HG03565 (cell line): ENCODE data around the gene TMEM240.
"Not testable (repeated sequence)": the region's sequence is repeated elsewhere in the genome, so short reads cannot be mapped to it uniquely, and the experiment has no call there.

Experiments
- ATAC-seq: cut with Tn5 transposase; IDR thresholded peaks from one replicate; pipeline ENCODE4 v1.9.1; 2021; ENCODE audit warnings: mild to moderate bottlenecking, moderate library complexity; ENCODE audit not compliant: unreplicated experiment

TMEM240 gene

GRCh38 chr1:1527092-1527816 is 13.2 kb downstream of the TMEM240 start:
- no peak for ATAC-seq

- not testable (repeated sequence) for ATAC-seq
Measured at GRCh38 chr1:1526476-1526875, 13.9 kb downstream of the TMEM240 start.

- ATAC-seq: not testable (repeated sequence)
Measured at GRCh38 chr1:1524750-1525383, 15.6 kb downstream of the TMEM240 start.

GRCh38 chr1:1523651-1524050 is 16.8 kb downstream of the TMEM240 start:
- ATAC-seq: not testable (repeated sequence)

- not testable (repeated sequence) for ATAC-seq
Measured at GRCh38 chr1:1523226-1523625, 17.2 kb downstream of the TMEM240 start.

- ATAC-seq: not testable (repeated sequence)
Measured at GRCh38 chr1:1522536-1522935, 17.9 kb downstream of the TMEM240 start.

GRCh38 chr1:1521331-1521730 is 19.1 kb downstream of the TMEM240 start:
- ATAC-seq: no peak

GRCh38 chr1:1519805-1520505 is 20.5 kb downstream of the TMEM240 start:
- ATAC-seq: not testable (repeated sequence)

GRCh38 chr1:1518621-1519007 is 21.8 kb downstream of the TMEM240 start:
- not testable (repeated sequence) for ATAC-seq

GRCh38 chr1:1517973-1518620 is 22.3 kb downstream of the TMEM240 start:
- no peak for ATAC-seq

GRCh38 chr1:1516923-1517322 is 23.5 kb downstream of the TMEM240 start:
- ATAC-seq: not testable (repeated sequence)

GRCh38 chr1:1514376-1514775 is 26.0 kb downstream of the TMEM240 start:
- ATAC-seq: not testable (repeated sequence)

- not testable (repeated sequence) for ATAC-seq
Measured at GRCh38 chr1:1513675-1514074, 26.7 kb downstream of the TMEM240 start.

- ATAC-seq: not testable (repeated sequence)
Measured at GRCh38 chr1:1512425-1512824, 28.0 kb downstream of the TMEM240 start.

GRCh38 chr1:1511533-1512285 is 28.7 kb downstream of the TMEM240 start, which contains the start of gene ATAD3A:
ATAD3A (plus strand) TSS chr1:1512162; CDS start chr1:1512269, 107 bp downstream.
- ATAC-seq: peak; percentile 80

GRCh38 chr1:1510912-1511532 is 29.4 kb downstream of the TMEM240 start:
- ATAC-seq: no peak

GRCh38 chr1:1509465-1509850 is 31.0 kb downstream of the TMEM240 start:
- ATAC-seq: not testable (repeated sequence)

GRCh38 chr1:1508775-1509464 is 31.5 kb downstream of the TMEM240 start:
- ATAC-seq: not testable (repeated sequence)

- no peak for ATAC-seq
Measured at GRCh38 chr1:1507305-1507704, 33.1 kb downstream of the TMEM240 start.
